Right lobe of liver (tissue), 6 donors: Measurements from ENCODE around the gene CENPS. TPM values are rescaled to one million over a fixed set of nuclear protein-coding genes. Genes with fewer than 3 reads are reported as not detected.
"Not testable (repeated sequence)": the region's sequence is repeated elsewhere in the genome, so short reads cannot be mapped to it uniquely, and the experiment has no call there.

Experiments
- ATAC-seq, 4 donors: fragments of 200-7000 bp; cut with Tn5 transposase; one replicate each; pipeline ENCODE4 v1.9.1; 2020; ENCODE audit warnings: mild to moderate bottlenecking in 4 of 4, moderate library complexity in 4 of 4
- DNase-seq, 3 donors: peaks; one replicate each; pipeline ENCODE4 v3.0.0-alpha.2; 2020
- H3K27ac ChIP-seq, 3 donors: fragments of 200-600 bp; one replicate each; pipeline ENCODE4 v1.8.0; 2022
- H3K27me3 ChIP-seq, 2 donors: fragments of 200-600 bp; one replicate each; pipeline ENCODE4 v1.8.0; 2022
- H3K36me3 ChIP-seq, 4 donors: fragments of 200-600 bp; sonication (generic) in 1 of 4; one replicate each; pipeline versions ENCODE4 v1.5.1 to v1.8.0; 2017 to 2022; ENCODE audit warnings: control low read depth in 1 of 4
- H3K4me1 ChIP-seq, 4 donors: fragments of 200-600 bp; sonication (generic) in 1 of 4; one replicate each; pipeline versions ENCODE4 v1.5.1 to v1.8.0; 2017 to 2022; ENCODE audit warnings: control low read depth in 1 of 4
- H3K4me3 ChIP-seq, 3 donors: fragments of 200-600 bp; one replicate each; pipeline ENCODE4 v1.8.0; 2022
- H3K9me3 ChIP-seq, 4 donors: fragments of 200-600 bp; sonication (generic) in 1 of 4; one replicate each; pipeline versions ENCODE4 v1.5.1 to v1.8.0; 2017 to 2022; ENCODE audit warnings: control low read depth in 1 of 4
- CTCF ChIP-seq, 4 donors: fragments of 200-600 bp in 3 of 4; fragments of 450-650 bp in 1 of 4; IDR thresholded peaks; one replicate each; pipeline versions ENCODE4 v1.5.1 to v1.8.0; 2016 to 2022; ENCODE audit warnings: antibody characterized with exemption in 4 of 4, mild to moderate bottlenecking in 2 of 4
- POLR2A ChIP-seq: fragments of 450-650 bp; IDR thresholded peaks from one replicate; pipeline ENCODE4 v1.6.1; 2017; ENCODE audit warnings: antibody characterized with exemption, mild to moderate bottlenecking
- WGBS: methylation state at CpG from one replicate; pipeline ENCODE4 v1.1.6; 2018; ENCODE audit warnings: low coverage, low lambda C conversion rate; ENCODE audit not compliant: insufficient coverage; ENCODE audit errors: missing lambda C conversion rate; 5-methylcytosine and 5-hydroxymethylcytosine counted together
- intact Hi-C, 2 donors: fragments of 100-400 bp; cut with DNase I; formaldehyde crosslinking; loops; one replicate each; pipeline versions ENCODE4 v1.11.2 to v1.14.1; 2022
- total RNA-seq, 6 experiments: library from RNA; depleted of rRNA in 2 of 6; stranded (reverse); fragments of >200 nt in 2 of 6; fragmentation: NEBNext Ultra II Directional in 3 of 6; extraction: Animal tissue kit (Norgen Biotek cat#: 25700) in 3 of 6; gene quantifications; one replicate each; pipeline versions ENCODE4 v1.1.0 to v1.2.4, GENCODE V29; 2016 to 2023
- donor health status: DM: no; HTN: yes; CAD: no.
- donor health status: DM: no; HTN: no; CAD: no.
- donor health status: DM: no; HTN: no; CAD: no.
- donor health status: DM: no; HTN: yes; CAD: no.
- donor health status: DM: no; HTN: yes; CAD: no.

The CENPS gene
- total RNA-seq, 6 experiments from 2014 or later, result 1.8 to 9.3 (median 5.7) TPM

GRCh38 chr1:10400013-10400412 is 30.2 kb upstream of the CENPS start:
- H3K27ac ChIP-seq, result peak overlapping the region; percentile 73 to 94 (median 87)
- no peak for TF ChIP-seq POLR2A
- TF ChIP-seq CTCF (IDR thresholded peaks at IDR 0.05), result no peak
- 41% methylated on average over 7 of the region's 8 CpGs for WGBS
- H3K4me3 ChIP-seq, result peak overlapping the region; percentile 86 to 96 (median 96)
- DNase-seq (no peak), ATAC-seq (peak in 1 of 4 donors; percentile 0)
- intact Hi-C loops, result no loop called here
- H3K27me3 ChIP-seq, result no peaks in the 10 kb centered on the region
- no peaks in the 10 kb centered on the region for H3K9me3 ChIP-seq
- peaks cover 0 to 33% (median 13%) of the 10 kb centered on the region in 4 donors for H3K36me3 ChIP-seq
- H3K4me1 ChIP-seq, result peaks cover 0 to 21% (median 5%) of the 10 kb centered on the region in 4 donors

GRCh38 chr1:10401281-10401680 is 29.0 kb upstream of the CENPS start:
- no peak for DNase-seq
- intact Hi-C loops, result no loop called here
- Histone ChIP-seq H3K27ac (peak overlapping the region in 1 of 3 donors; percentile 94), H3K36me3 (peaks cover 0 to 46% (median 20%) of the 10 kb centered on the region in 4 donors), H3K4me1 (peaks cover 0 to 21% (median 5%) of the 10 kb centered on the region in 4 donors), H3K27me3 (no peaks in the 10 kb centered on the region), H3K4me3 (peak overlapping the region in 1 of 3 donors; percentile 96), H3K9me3 (no peaks in the 10 kb centered on the region)
- WGBS, result 30% methylated on average over 1 of the region's 1 CpG
- TF ChIP-seq POLR2A (no peak), CTCF (IDR thresholded peaks at IDR 0.05) (no peak)
- no peak for ATAC-seq

- Histone ChIP-seq H3K4me3 (no peak overlapping the region), H3K27ac (no peak overlapping the region), H3K36me3 (peaks cover 0 to 61% (median 27%) of the 10 kb centered on the region in 4 donors), H3K9me3 (no peaks in the 10 kb centered on the region), H3K27me3 (no peaks in the 10 kb centered on the region), H3K4me1 (peaks cover 0 to 19% (median 5%) of the 10 kb centered on the region in 4 donors)
- intact Hi-C loops, result no loop called here
- WGBS, result 88% methylated on average over 6 of the region's 9 CpGs
- ATAC-seq, result no peak
- no peak for DNase-seq
- TF ChIP-seq POLR2A, result no peak
These were observed 27.4 kb upstream of the CENPS start for GRCh38 chr1:10402729-10403274.

- DNase-seq, result peak in 1 of 3 donors; percentile 13
- WGBS, result 100% methylated on average over 1 of the region's 2 CpGs
- Histone ChIP-seq H3K4me3 (no peak overlapping the region), H3K27me3 (no peaks in the 10 kb centered on the region), H3K4me1 (no peaks in the 10 kb centered on the region), H3K27ac (no peak overlapping the region), H3K36me3 (peaks cover 5 to 100% (median 47%) of the 10 kb centered on the region in 4 donors), H3K9me3 (no peaks in the 10 kb centered on the region)
- intact Hi-C loops, result no loop called here
- ATAC-seq, result no peak
- TF ChIP-seq POLR2A, result no peak
These were observed 23.0 kb upstream of the CENPS start for GRCh38 chr1:10407201-10407600.

GRCh38 chr1:10415211-10415930 is 14.9 kb upstream of the CENPS start:
- Histone ChIP-seq H3K36me3 (peaks cover 3 to 96% (median 42%) of the 10 kb centered on the region in 4 donors), H3K9me3 (no peaks in the 10 kb centered on the region), H3K27ac (peak overlapping the region in 2 of 3 donors; percentile 13 to 17), H3K27me3 (no peaks in the 10 kb centered on the region), H3K4me3 (no peak overlapping the region), H3K4me1 (peaks cover 0 to 13% (median 0%) of the 10 kb centered on the region in 4 donors)
- ATAC-seq (peak; percentile 61 to 88 (median 71)), DNase-seq (peak in 1 of 3 donors; percentile 51)
- no peak for TF ChIP-seq POLR2A
- no peak for TF ChIP-seq CTCF (IDR thresholded peaks at IDR 0.05)
- 62% methylated on average over 6 of the region's 6 CpGs for WGBS
- intact Hi-C loops, result no loop called here

GRCh38 chr1:10415967-10416366 is 14.3 kb upstream of the CENPS start:
- H3K9me3 ChIP-seq, intact Hi-C loops, ATAC-seq, H3K4me3 ChIP-seq, H3K27me3 ChIP-seq: not testable (repeated sequence)
- peak in 1 of 3 donors; percentile 2 for DNase-seq
- H3K27ac ChIP-seq, result peak overlapping the region in 2 of 3 donors; percentile 4 to 17
- WGBS, result 89% methylated on average over 1 of the region's 1 CpG
- peaks cover 0 to 13% (median 0%) of the 10 kb centered on the region in 4 donors for H3K4me1 ChIP-seq
- peaks cover 3 to 92% (median 40%) of the 10 kb centered on the region in 4 donors for H3K36me3 ChIP-seq

GRCh38 chr1:10418741-10419140 is 11.5 kb upstream of the CENPS start:
- H3K27ac ChIP-seq, H3K9me3 ChIP-seq, H3K4me3 ChIP-seq, DNase-seq, H3K27me3 ChIP-seq, intact Hi-C loops, ATAC-seq: not testable (repeated sequence)
- H3K36me3 ChIP-seq, result peaks cover 0 to 64% (median 28%) of the 10 kb centered on the region in 4 donors
- 88% methylated on average over 7 of the region's 8 CpGs for WGBS
- H3K4me1 ChIP-seq, result peaks cover 0 to 13% (median 0%) of the 10 kb centered on the region in 4 donors
